ENCODE data around the gene ISYNA1. TPM values are rescaled to one million over a fixed set of nuclear protein-coding genes. Genes with fewer than 3 reads are reported as not detected.

The ISYNA1 gene
- total and polyA plus RNA-seq, 2 donors (not counting 3 experiments of a cell fraction or from before 2014, with no cell fraction given) = 69.0 to 70.2 TPM

DNA sequence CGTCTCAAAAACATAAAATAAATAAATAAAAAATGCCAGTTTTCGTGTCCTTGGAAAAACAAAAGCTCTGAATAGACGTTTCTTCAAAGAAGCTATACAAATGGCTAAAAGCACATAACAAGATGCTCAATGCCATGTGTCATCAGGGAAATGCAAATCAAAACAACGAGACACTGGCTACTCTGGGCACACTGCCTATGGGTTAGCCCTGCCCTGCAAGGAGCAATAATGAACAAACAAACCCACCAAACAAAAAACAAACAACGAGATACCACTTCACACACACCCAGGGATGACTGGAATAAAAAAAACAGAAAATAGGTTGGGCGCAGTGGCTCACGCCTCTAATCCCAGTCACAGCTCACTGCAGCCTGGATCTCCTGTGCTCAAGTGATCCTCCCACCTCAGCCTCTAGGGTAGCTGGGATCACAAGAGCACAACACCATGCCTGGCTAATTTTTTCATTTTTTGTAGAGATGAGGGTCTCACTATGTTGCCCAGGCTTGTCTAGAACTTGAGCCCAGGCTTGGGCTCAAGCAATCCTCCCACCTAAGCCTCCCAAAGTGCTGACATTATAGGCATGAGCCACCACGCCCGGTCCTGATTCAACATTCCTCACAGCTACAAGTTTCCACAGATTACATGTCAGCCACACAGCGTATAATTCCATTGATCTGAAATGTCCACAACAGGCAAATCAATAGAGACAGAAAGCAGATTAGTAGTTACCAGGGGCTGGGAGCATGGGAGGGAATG, 15.5 kb upstream of the ISYNA1 start:
- Histone ChIP-seq H3K9me1 (replicated peaks; ENCODE audit: control insufficient read depth, extremely low read depth, insufficient read depth, low read length) (no peaks in the 10 kb centered on the region), H3K36me3 (ENCODE audit: control insufficient read depth in 2 of 2, extremely low read depth in 1 of 2, insufficient read depth in 2 of 2, low read length in 2 of 2) (peaks cover 6 to 41% of the 10 kb centered on the region in 2 experiments), H3K27ac (ENCODE audit: insufficient read depth, low read depth, low read length) (no peak overlapping the region), H3K79me2 (ENCODE audit: control insufficient read depth, insufficient read depth, low read length) (no peaks in the 10 kb centered on the region), H2AFZ (ENCODE audit: low read depth, low read length) (no peak overlapping the region), H3K4me1 (ENCODE audit: control insufficient read depth, extremely low read depth, insufficient read depth, low read length) (no peaks in the 10 kb centered on the region), H3K27me3 (ENCODE audit: control insufficient read depth in 2 of 2, insufficient read depth in 2 of 2, low read length in 2 of 2) (no peaks in the 10 kb centered on the region), H4K20me1 (replicated peaks; ENCODE audit: control insufficient read depth, extremely low read depth, insufficient read depth, low read length) (no peaks in the 10 kb centered on the region), H3K4me2 (ENCODE audit: insufficient read depth, low read length) (no peak overlapping the region), H3K9me3 (replicated peaks; ENCODE audit: control insufficient read depth, insufficient read depth, low read length) (no peaks in the 10 kb centered on the region), H3K9ac (replicated peaks; ENCODE audit: extremely low read depth, insufficient read depth, low read length) (no peak overlapping the region), H3K4me3 (replicated peaks in 1 of 3; ENCODE audit: insufficient read depth in 1 of 3, low read depth in 1 of 3, low read length in 3 of 3) (no peak overlapping the region)
- intact Hi-C loops (cut with micrococcal nuclease) = loop anchor here (5.0 to 10.0 kb wide), 2 partner anchors 224 to 461 kb away; partner anchors contain the start of genes COPE and DDX49
- peak; percentile 60 for FAIRE-seq
- POLR2A ChIA-PET = no interaction called here
- CTCF ChIA-PET = interaction anchor here (0.7 to 6.8 kb wide), 5 partner anchors 9 to 394 kb away, joined by 3 to 127 read pairs (median 3); no protein-coding TSS in a partner anchor
- dilution Hi-C loops (cut with MboI; ENCODE audit: extremely low pct_ligation_motif_present, low sequenced_read_pairs) = no loop called here
- TF ChIP-seq POLR2AphosphoS5 (IDR thresholded peaks at IDR 0.05; ENCODE audit: insufficient read depth, low read depth, low read length) (no peak), MYC (IDR thresholded peaks at IDR 0.05; ENCODE audit: low read depth, low read length) (no peak), CTCF (IDR thresholded peaks at IDR 0.05; ENCODE audit: extremely low read depth in 1 of 2, insufficient read depth in 1 of 2, low read depth in 1 of 2, low read length in 2 of 2) (no peak), EZH2 (IDR thresholded peaks at IDR 0.05; ENCODE audit: borderline replicate concordance, low read depth, low read length, severe bottlenecking) (no peak), JUN (IDR thresholded peaks at IDR 0.05; ENCODE audit: borderline replicate concordance, insufficient read depth, insufficient read length, low read depth) (no peak), FOS (IDR thresholded peaks at IDR 0.05; ENCODE audit: borderline replicate concordance, insufficient read depth, low read length) (no peak), GATA2 (IDR thresholded peaks at IDR 0.05; ENCODE audit: insufficient read depth, insufficient read length, low read depth, low read length) (no peak), POLR2A (IDR thresholded peaks at IDR 0.05; ENCODE audit: low read depth, low read length) (no peak)
- TF ChIP-seq, protein P1, sequence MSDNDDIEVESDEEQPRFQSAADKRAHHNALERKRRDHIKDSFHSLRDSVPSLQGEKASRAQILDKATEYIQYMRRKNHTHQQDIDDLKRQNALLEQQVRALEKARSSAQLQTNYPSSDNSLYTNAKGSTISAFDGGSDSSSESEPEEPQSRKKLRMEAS (IDR thresholded peaks at IDR 0.05; ENCODE audit: insufficient read depth, insufficient read length) = no peak
- DNase-seq (ENCODE audit: low read depth, low spot score) = no peak
- no TSS peak for BruUV-seq (replicated peaks)
